ENCODE measurements around the gene PDGFD.

GRCh38 chr11:103892603-103893002, 271.3 kb downstream of the PDGFD start:
- no peak for TF ChIP-seq POLR2A (IDR thresholded peaks at IDR 0.05)
- TF ChIP-seq CTCF (IDR thresholded peaks at IDR 0.05), result no peak
- TF ChIP-seq EP300 (IDR thresholded peaks at IDR 0.05), result no peak

Data from tibial nerve (tissue), 4 donors.